ENCODE results near the gene CKS2.

- TF ChIP-seq CTCF (IDR thresholded peaks at IDR 0.05) = no peak
- TF ChIP-seq POLR2AphosphoS5 (IDR thresholded peaks at IDR 0.05; ENCODE audit: insufficient read depth in 1 of 2, low read depth in 1 of 2) = no peak
- no peak for TF ChIP-seq POLR2A (IDR thresholded peaks at IDR 0.05)
Observed at GRCh38 chr9:89360465-89360864, 49.5 kb downstream of the CKS2 start.

All from vagina (tissue), 2 donors.